ENCODE measurements around the gene TSPAN12.

DNA sequence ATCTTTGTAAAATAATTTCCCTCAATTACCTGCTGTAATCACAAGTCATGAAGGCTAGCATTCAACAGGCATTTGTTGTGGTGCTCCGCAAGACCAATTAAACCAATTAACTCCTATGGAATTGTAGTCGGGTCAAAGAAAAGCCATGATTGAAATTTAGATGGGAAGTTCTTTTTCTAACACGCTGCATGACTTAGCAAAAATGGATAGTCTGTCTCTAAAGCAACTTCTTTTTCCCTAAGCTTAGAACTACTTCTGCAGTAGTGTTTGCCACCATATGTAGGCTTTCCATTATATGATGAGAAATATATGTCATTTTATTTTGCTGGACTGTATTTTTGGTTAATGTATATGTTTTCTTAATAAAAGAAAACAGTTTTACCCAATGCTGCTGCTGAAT, 119.1 kb downstream of the TSPAN12 start:
- TF ChIP-seq, protein P1, sequence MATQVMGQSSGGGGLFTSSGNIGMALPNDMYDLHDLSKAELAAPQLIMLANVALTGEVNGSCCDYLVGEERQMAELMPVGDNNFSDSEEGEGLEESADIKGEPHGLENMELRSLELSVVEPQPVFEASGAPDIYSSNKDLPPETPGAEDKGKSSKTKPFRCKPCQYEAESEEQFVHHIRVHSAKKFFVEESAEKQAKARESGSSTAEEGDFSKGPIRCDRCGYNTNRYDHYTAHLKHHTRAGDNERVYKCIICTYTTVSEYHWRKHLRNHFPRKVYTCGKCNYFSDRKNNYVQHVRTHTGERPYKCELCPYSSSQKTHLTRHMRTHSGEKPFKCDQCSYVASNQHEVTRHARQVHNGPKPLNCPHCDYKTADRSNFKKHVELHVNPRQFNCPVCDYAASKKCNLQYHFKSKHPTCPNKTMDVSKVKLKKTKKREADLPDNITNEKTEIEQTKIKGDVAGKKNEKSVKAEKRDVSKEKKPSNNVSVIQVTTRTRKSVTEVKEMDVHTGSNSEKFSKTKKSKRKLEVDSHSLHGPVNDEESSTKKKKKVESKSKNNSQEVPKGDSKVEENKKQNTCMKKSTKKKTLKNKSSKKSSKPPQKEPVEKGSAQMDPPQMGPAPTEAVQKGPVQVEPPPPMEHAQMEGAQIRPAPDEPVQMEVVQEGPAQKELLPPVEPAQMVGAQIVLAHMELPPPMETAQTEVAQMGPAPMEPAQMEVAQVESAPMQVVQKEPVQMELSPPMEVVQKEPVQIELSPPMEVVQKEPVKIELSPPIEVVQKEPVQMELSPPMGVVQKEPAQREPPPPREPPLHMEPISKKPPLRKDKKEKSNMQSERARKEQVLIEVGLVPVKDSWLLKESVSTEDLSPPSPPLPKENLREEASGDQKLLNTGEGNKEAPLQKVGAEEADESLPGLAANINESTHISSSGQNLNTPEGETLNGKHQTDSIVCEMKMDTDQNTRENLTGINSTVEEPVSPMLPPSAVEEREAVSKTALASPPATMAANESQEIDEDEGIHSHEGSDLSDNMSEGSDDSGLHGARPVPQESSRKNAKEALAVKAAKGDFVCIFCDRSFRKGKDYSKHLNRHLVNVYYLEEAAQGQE (IDR thresholded peaks at IDR 0.05; ENCODE audit: borderline replicate concordance), result no peak
- TF ChIP-seq, protein P2, sequence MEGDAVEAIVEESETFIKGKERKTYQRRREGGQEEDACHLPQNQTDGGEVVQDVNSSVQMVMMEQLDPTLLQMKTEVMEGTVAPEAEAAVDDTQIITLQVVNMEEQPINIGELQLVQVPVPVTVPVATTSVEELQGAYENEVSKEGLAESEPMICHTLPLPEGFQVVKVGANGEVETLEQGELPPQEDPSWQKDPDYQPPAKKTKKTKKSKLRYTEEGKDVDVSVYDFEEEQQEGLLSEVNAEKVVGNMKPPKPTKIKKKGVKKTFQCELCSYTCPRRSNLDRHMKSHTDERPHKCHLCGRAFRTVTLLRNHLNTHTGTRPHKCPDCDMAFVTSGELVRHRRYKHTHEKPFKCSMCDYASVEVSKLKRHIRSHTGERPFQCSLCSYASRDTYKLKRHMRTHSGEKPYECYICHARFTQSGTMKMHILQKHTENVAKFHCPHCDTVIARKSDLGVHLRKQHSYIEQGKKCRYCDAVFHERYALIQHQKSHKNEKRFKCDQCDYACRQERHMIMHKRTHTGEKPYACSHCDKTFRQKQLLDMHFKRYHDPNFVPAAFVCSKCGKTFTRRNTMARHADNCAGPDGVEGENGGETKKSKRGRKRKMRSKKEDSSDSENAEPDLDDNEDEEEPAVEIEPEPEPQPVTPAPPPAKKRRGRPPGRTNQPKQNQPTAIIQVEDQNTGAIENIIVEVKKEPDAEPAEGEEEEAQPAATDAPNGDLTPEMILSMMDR (IDR thresholded peaks at IDR 0.05; ENCODE audit: poor library complexity, severe bottlenecking), result no peak
